Hematopoietic multipotent progenitor cell treated with erythropoietin and hydrocortisone succinate and interleukin-3 and kit ligand, for 15 days (in vitro differentiated cells): ENCODE results near the gene SPTBN4.
"Not testable (repeated sequence)": the region's sequence is repeated elsewhere in the genome, so short reads cannot be mapped to it uniquely, and the experiment has no call there.

ENCODE experiments used
- DNase-seq: peaks from one replicate; pipeline ENCODE4 v3.0.0-alpha.2; 2015; ENCODE audit warnings: low spot score

Gene SPTBN4

GRCh38 chr19:40465025-40465556, 1.7 kb upstream of the SPTBN4 start:
- DNase-seq = no peak

DNA sequence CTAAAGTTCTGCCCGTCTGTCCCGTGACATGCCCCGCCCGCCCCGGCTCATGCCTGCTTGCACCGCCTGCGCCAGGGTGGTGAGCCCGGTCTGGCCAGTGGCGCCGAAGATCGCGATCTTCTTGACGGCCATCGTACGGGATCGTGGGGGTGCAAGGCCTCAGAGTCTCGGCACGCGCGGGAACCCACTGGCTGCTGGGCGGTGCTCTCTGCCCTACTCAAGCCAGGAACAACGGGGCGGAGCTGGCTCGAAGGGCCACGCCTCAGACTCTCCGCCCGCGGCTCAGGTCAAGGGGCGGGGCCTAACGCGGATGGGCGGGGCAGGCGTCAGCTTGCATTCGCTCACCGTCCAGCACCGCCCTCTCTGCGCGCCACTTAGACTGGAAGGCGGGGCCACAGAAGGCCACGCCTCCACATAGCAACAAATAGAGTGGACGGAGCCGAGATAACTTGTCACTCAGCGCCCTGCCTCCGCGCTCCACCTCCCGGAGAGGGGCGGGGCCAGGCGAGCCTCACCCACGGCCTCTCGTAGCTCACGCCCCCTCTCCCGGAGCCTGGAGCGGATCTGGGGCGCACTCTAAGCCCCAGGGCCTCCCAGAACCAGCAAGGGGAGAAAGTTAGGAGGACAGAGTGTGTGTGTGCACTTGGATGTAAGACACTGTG, 1.1 kb upstream of the SPTBN4 start, which contains the start of gene BLVRB:
Gene BLVRB (minus strand): TSS at position 189 of the 662 bp plus-strand sequence. CDS start 57 bp downstream, at position 132.
- peak; percentile 100 for DNase-seq

DNA sequence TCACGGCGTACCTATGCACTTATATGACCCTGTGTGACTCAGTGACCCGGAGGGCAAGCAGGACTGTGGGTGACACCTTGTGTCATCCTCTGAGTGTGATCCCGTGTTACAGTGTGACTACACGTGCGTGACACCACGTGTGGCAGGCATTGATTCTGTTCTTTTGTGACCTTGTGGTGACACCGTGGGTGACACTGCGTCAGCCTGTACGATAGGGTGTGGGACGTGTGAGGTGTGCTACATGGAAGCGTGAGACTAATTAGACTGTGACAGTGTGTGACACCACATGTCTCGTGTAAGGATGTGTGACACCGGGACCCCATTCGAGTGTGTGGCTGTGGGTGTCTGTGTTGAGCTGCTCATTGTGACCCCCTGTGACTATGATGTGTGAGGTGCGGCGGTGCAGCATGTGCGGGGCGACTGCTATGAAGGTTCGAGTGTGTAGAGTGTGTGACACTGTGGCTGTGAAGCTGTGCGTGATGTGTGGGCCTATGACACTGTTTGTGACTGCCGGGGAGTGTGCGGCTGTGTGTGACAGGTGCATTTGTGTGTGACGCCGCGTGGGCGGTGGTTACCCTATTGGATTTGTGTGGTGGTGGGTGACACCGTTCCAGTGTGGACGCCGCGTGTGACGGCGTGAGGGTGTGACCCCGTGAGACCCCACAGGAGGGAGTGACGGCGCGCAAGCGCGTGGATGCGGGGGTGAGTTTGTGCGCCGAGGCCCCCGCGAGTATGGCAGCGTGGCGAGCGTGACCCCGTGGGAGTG, 399 bp upstream of the SPTBN4 start:
- DNase-seq = no peak

- DNase-seq = no peak
These were observed 2.2 kb downstream of the SPTBN4 start for GRCh38 chr19:40469011-40469410.

- no peak for DNase-seq
These were observed 4.3 kb downstream of the SPTBN4 start for GRCh38 chr19:40471111-40471510.

GRCh38 chr19:40472516-40472915, 5.7 kb downstream of the SPTBN4 start:
- DNase-seq = no peak

GRCh38 chr19:40474737-40475136, 7.9 kb downstream of the SPTBN4 start:
- DNase-seq = no peak

DNA sequence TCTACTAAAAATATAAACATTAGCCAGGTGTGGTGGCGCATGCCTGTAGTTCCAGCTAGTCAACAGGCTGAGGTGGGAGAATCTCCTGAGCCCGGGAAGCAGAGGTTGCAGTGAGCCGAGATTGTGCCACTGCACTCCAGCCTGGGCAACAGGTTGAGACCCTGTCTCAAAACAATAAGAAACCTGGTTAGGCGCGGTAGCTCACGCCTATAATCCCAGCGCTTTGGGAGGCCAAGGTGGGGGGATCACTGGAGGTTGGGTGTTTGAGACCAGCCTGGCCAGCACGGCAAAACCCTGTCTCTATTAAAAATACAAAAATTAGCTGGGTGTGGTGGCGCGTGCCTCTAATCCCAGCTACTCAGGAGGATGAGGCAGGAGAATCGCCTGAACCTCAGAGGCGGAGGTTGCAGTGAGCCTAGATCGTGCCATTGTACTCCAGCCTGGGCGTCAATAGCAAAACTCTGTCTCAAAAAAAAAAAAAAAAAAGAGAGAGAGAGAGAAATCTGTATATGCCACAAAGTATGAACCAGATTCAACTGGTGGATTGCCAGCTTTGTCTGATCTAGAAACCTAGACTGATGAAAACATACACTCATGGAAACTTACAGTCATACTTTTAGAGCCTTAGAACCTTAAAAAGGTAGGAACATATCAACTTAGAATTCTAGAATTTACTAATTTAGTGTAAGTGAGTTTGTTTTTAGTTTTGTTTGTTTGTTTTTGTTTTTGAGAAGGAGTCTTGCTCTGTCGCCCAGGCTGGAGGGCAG, 9.3 kb downstream of the SPTBN4 start:
- DNase-seq = not testable (repeated sequence)

DNA sequence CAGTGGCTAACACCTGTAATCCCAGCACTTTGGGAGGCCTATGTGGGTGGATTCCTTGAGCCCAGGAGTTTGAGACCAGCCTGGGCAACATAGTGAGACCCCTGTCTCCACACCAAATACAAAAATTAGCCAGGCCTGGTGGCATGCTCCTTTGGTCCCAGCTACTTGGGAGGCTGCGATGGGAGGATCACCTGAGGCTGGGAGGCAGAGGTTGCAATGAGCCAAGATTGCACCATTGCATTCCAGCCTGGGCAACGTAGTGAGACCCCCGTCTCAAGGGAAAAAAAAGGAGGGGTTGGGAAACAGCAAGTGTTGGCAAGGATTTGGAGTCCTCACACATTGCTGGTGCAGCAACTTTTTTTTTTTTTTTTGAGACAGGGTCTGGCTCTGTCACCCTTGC, 19.2 kb downstream of the SPTBN4 start:
- DNase-seq = no peak

- no peak for DNase-seq
These were observed 23.1 kb downstream of the SPTBN4 start for GRCh38 chr19:40489882-40490230.

- no peak for DNase-seq
These were observed 25.5 kb downstream of the SPTBN4 start for GRCh38 chr19:40492274-40492673.

GRCh38 chr19:40493778-40494177, 27.0 kb downstream of the SPTBN4 start:
- DNase-seq = no peak

DNA sequence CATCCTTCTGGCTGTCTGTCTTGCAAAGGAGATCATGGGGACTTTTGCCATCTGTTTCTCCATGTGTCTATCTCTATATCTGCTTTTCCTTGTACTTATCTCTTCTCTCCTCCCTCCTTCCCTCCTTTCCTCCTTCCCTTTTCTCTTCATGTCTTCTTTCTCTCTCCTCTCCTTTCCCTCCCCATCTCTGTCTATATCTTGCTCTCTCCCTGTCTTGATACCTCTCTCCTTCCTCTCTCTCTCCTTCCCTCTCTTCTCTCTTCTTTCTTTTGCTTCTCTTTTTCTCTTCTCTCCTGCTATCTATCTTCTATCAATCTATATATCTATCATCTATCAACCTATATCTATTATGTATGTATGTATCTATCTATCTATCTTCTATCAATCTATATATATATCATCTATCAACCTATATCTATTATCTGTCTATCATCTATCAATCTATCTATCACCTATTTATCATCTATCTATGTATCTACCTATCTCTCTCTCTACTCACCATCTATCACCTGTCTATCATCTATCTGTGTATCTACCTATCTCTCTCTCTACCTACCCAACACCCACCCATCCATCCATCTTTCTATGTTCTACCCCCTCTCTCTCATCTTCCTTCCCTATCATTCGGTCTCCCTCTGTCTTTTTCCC, 27.5 kb downstream of the SPTBN4 start:
- no peak for DNase-seq

- DNase-seq = no peak
These were observed 30.4 kb downstream of the SPTBN4 start for GRCh38 chr19:40497214-40497613.

GRCh38 chr19:40499320-40499719, 32.5 kb downstream of the SPTBN4 start:
- DNase-seq = no peak

GRCh38 chr19:40500678-40501530, 34.1 kb downstream of the SPTBN4 start:
- DNase-seq = not testable (repeated sequence)

- no peak for DNase-seq
These were observed 34.8 kb downstream of the SPTBN4 start for GRCh38 chr19:40501599-40501998.

DNA sequence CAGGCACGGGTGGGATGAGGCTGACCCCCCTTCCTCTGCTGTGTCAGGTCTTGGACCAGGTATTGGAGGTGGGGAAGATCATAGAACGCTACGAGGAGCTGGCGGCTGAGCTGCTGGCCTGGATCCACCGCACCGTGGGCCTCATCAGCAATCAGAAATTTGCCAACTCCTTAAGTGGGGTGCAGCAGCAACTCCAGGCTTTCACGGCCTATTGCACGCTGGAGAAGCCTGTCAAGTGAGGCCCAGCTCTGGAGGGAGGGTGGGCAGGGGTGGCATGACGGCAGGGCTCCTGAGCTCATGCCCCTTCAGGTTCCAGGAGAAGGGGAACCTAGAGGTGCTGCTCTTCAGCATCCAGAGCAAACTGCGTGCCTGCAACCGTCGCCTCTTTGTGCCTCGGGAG, 35.3 kb downstream of the SPTBN4 start:
- no peak for DNase-seq

DNA sequence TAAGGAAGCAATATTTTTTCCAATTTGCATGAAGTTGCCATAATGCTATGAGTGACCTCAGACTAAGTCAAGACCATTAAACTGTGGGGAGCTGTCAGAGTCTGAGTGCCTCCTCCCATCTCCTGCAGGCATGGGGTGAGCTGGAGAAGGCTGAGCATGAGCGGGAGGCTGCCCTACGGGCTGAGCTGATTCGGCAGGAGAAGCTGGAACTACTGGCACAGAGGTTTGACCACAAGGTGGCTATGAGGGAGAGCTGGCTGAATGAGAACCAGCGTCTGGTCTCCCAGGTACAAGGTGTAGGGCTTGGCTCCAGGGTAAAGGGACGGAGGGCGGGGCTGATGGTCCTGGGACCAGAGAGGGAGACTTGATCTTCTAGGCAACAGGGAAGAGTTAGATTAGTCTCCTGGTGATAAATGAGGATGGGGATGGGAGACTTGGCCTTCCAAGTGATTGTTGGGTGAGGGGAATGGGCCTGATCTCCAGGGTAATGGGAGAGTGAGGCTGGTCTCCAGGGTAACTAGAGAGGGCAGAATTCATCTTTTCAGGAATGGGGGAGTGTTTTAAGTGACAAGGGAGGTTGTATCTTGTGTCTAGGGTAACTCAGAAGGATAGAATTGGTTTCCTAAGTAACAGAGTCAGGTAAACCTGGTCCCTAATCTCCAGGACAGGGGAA, 36.0 kb downstream of the SPTBN4 start:
- no peak for DNase-seq

DNA sequence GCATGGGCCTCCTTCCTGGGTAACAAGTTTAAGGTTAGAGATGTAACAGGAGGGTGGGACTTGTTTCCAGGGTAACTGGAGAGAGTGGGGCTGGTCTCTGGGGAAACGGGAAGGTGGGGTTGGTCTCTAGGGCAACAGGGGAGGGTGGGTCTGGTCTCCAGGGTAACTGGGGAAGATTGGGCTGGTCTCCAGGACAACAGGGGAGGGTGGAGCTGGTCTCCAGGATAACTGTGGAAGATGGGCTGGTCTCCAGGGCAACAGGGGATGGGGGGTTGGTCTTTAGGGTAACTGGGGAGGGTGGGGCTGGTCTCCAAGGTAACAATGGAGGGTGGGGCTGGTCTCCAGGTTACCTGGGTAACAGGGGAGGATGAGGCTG, 36.5 kb downstream of the SPTBN4 start:
- no peak for DNase-seq

DNA sequence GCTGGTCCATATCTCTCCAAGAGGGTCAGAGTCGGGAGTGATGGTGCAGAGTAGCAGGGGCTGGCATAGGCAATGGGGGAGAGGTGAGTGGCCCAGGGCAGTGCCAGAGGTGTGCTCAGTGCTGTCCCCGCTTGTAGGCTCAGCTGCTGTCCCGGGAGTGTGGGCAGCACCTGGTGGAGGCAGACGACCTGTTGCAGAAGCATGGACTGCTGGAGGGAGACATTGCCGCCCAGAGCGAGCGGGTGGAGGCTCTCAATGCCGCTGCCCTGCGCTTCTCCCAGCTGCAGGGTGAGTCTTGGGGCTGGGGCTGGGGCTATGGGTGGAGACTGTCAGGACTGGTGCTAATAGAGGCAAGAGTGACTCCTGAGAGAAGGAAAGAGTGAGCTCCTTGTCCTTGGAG, 39.3 kb downstream of the SPTBN4 start:
- no peak for DNase-seq
